Esophagus muscularis mucosa (tissue), 4 donors: Measurements from ENCODE around the gene CHCHD1. TPM values are rescaled to one million over a fixed set of nuclear protein-coding genes. Genes with fewer than 3 reads are reported as not detected.
A peak's percentile ranks its signal among the peaks of the same experiment; 100 is the strongest.

Source experiments
- DNase-seq: peaks from one replicate; pipeline ENCODE4 v3.0.0-alpha.2; 2017; ENCODE audit errors: extremely low spot score
- H3K27ac ChIP-seq, 4 donors: fragments of 200-600 bp; sonication (generic); replicated peaks in 1 of 4; 1 replicate in 3 of 4; 2 replicates in 1 of 4; pipeline ENCODE4 v1.5.1; 2016 to 2019; ENCODE audit warnings: mild to moderate bottlenecking in 1 of 4
- H3K27me3 ChIP-seq, 4 donors: fragments of 200-600 bp; sonication (generic); one replicate each; pipeline versions ENCODE4 v1.5.1 to v1.6.0; 2016 to 2019
- H3K36me3 ChIP-seq, 4 donors: fragments of 200-600 bp; sonication (generic); one replicate each; pipeline ENCODE4 v1.5.1; 2016 to 2019
- H3K4me1 ChIP-seq, 4 donors: fragments of 200-600 bp; sonication (generic); one replicate each; pipeline ENCODE4 v1.5.1; 2016 to 2019
- H3K4me3 ChIP-seq, 4 donors: fragments of 200-600 bp; sonication (generic); 1 replicate in 2 of 4; 2 replicates in 2 of 4; pipeline ENCODE4 v1.5.1; 2016 to 2019; ENCODE audit warnings: mild to moderate bottlenecking in 4 of 4, moderate library complexity in 1 of 4
- H3K9me3 ChIP-seq, 4 donors: fragments of 200-600 bp; sonication (generic); 1 replicate in 3 of 4; 2 replicates in 1 of 4; pipeline ENCODE4 v1.5.1; 2016 to 2019
- CTCF ChIP-seq, 3 experiments: fragments of 200-600 bp in 2 of 3; fragments of 450-650 bp in 1 of 3; sonication (generic) in 2 of 3; IDR thresholded peaks; one replicate each; pipeline ENCODE4 v1.5.1; 2017 to 2019; ENCODE audit warnings: antibody characterized with exemption in 3 of 3, mild to moderate bottlenecking in 2 of 3, moderate library complexity in 1 of 3
- EP300 ChIP-seq: sonication (generic); formaldehyde crosslinking; IDR thresholded peaks from one replicate; pipeline ENCODE4 v1.6.1; 2017; ENCODE audit warnings: antibody characterized with exemption
- POLR2A ChIP-seq: fragments of 450-650 bp; IDR thresholded peaks from one replicate; pipeline ENCODE4 v1.6.1; 2017; ENCODE audit warnings: antibody characterized with exemption, moderate library complexity, mild to moderate bottlenecking, low read depth
- POLR2AphosphoS5 ChIP-seq, 2 donors: sonication (generic); formaldehyde crosslinking; IDR thresholded peaks; one replicate each; pipeline ENCODE4 v1.6.1; 2017; ENCODE audit warnings: antibody characterized with exemption in 2 of 2
- WGBS: methylation state at CpG from one replicate; pipeline ENCODE4 v1.1.5; 2018; 5-methylcytosine and 5-hydroxymethylcytosine counted together
- intact Hi-C: fragments of 100-400 bp; cut with DNase I; formaldehyde crosslinking; loops from one replicate; pipeline ENCODE4 v1.15.1; 2023
- total RNA-seq, 4 donors: library from RNA; depleted of rRNA; stranded (reverse); fragments of >200 nt; gene quantifications; one replicate each; pipeline versions ENCODE4 v1.1.0 to v1.2.1, GENCODE V29; 2016

The CHCHD1 gene
- total RNA-seq, 4 donors from 2014 or later = 14.9 to 32.0 (median 25.6) TPM

DNA sequence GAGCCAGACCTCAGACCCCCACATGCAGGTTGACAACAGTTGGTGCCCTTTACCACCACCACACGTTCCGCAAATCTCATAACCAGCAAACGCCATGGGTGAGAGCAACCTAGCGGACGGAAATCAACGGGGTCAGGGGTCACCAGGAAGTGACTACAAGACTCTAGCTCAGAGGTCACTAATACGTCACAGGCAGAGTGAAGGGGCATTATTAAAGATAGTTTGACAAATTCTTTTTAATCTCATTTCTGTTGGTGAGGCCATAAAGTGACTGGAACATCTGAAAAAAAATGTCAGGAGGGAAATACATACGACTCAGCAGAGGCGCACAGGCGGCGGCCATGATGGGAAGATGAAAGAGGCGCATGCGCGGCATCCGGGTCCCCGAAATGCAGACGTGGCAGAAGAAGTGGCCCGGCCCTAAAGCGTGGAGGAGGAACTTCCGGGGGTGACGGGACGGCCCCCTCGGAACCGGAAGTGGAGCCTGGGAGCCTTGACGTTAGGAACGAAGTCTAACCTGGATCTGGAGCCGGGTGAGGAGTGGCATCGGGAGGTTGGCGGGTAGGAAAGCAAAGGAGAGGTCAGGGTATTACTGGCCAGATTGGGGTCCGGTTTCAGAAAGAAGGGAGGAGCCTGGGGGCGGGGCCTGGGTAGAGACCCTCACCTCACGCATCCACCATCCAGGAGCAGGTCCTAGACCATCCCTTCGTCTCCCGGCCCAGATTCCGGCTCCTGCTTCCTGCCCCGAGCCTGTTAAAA is 37.8 kb upstream of the CHCHD1 start, which contains the start of gene SEC24C:
TSS of gene SEC24C (plus strand) at position 468 of the 759 bp plus-strand sequence. CDS start 2,461 bp downstream, outside the sequence.
- under 1% methylated on average over 36 of the region's 36 CpGs for WGBS
- intact Hi-C loops = loop anchor here (5.0 kb wide), 1 partner anchor 43 kb away; the partner anchor contains the start of gene ZSWIM8
- Histone ChIP-seq H3K27ac (peak within 1 kb of the TSS; percentile 88 to 90 (median 89)), H3K4me3 (peak within 1 kb of the TSS; percentile 78 to 96 (median 92)), H3K9me3 (no peaks in the 10 kb centered on the region), H3K27me3 (no peaks in the 10 kb centered on the region), H3K36me3 (peaks cover 19 to 40% (median 27%) of the 10 kb centered on the region in 4 donors), H3K4me1 (peaks cover 36 to 64% (median 48%) of the 10 kb centered on the region in 4 donors)
- peak; percentile 99 for DNase-seq
- TF ChIP-seq POLR2A (peak; percentile 6), POLR2AphosphoS5 (IDR thresholded peaks at IDR 0.05) (peak; percentile 92 to 96), EP300 (no peak)

GRCh38 chr10:73744664-73744975 is 37.2 kb upstream of the CHCHD1 start:
- peak; percentile 92 for DNase-seq
- H3K27ac ChIP-seq = peak overlapping the region; percentile 88 to 90 (median 89)
- TF ChIP-seq POLR2AphosphoS5 (IDR thresholded peaks at IDR 0.05) = no peak
- TF ChIP-seq CTCF (IDR thresholded peaks at IDR 0.05) = no peak
- intact Hi-C loops = loop anchor here (5.0 kb wide), 1 partner anchor 43 kb away; the partner anchor contains the start of gene ZSWIM8
- peak overlapping the region; percentile 78 to 96 (median 92) for H3K4me3 ChIP-seq
- H3K4me1 ChIP-seq = peaks cover 36 to 69% (median 53%) of the 10 kb centered on the region in 4 donors
- H3K27me3 ChIP-seq = no peaks in the 10 kb centered on the region
- WGBS = 1% methylated on average over 10 of the region's 10 CpGs
- H3K36me3 ChIP-seq = peaks cover 20 to 40% (median 32%) of the 10 kb centered on the region in 4 donors
- no peaks in the 10 kb centered on the region for H3K9me3 ChIP-seq

DNA sequence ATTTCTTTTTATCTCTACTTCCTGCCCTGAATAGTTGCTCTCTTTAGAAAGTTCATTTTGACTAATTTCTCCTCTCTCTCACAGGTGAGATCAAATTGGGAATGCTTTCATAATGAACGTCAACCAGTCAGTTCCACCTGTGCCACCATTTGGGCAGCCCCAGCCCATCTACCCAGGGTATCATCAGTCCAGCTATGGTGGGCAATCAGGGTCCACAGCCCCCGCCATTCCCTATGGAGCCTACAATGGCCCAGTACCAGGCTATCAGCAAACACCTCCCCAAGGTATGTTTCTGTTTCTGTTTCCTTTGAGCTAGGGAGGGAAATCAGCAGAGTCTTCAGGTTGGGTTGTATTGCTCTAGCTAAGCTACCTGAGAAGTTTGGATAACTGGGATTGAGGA is 35.1 kb upstream of the CHCHD1 start:
- DNase-seq = no peak
- Histone ChIP-seq H3K9me3 (no peaks in the 10 kb centered on the region), H3K36me3 (peaks cover 26 to 51% (median 51%) of the 10 kb centered on the region in 4 donors), H3K4me3 (no peak overlapping the region), H3K27me3 (no peaks in the 10 kb centered on the region), H3K4me1 (peaks cover 41 to 81% (median 61%) of the 10 kb centered on the region in 4 donors), H3K27ac (no peak overlapping the region)
- 83% methylated on average over 2 of the region's 2 CpGs for WGBS
- intact Hi-C loops = loop anchor here (2.0 kb wide), 1 partner anchor 20 kb away; no protein-coding TSS in a partner anchor
- no peak for TF ChIP-seq POLR2AphosphoS5 (IDR thresholded peaks at IDR 0.05)
- no peak for TF ChIP-seq EP300
- no peak for TF ChIP-seq CTCF (IDR thresholded peaks at IDR 0.05)
- no peak for TF ChIP-seq POLR2A

DNA sequence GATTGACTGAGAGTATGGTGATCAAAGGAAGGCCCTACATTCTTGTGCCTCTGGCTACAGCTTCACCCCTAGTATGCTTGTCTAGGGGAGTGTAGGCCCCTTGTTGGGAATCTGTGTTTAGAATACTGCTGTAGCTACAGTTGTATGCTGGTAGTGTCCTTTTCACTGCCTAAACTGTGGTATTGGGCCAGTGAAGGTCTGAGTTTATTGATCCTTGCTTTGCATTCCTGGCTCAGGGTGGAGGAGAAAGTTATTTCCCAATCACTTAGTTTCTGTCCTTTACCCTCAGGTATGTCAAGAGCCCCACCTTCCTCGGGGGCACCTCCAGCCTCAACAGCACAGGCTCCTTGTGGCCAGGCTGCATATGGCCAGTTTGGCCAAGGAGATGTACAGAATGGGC is 31.0 kb upstream of the CHCHD1 start:
- Histone ChIP-seq H3K9me3 (no peaks in the 10 kb centered on the region), H3K4me3 (no peak overlapping the region), H3K36me3 (peaks cover 50 to 92% (median 90%) of the 10 kb centered on the region in 4 donors), H3K4me1 (peaks cover 15 to 48% (median 36%) of the 10 kb centered on the region in 4 donors), H3K27me3 (no peaks in the 10 kb centered on the region), H3K27ac (no peak overlapping the region)
- TF ChIP-seq POLR2A = no peak
- TF ChIP-seq POLR2AphosphoS5 (IDR thresholded peaks at IDR 0.05) = no peak
- TF ChIP-seq CTCF (IDR thresholded peaks at IDR 0.05) = no peak
- TF ChIP-seq EP300 = no peak
- intact Hi-C loops = no loop called here
- WGBS = 100% methylated on average over 1 of the region's 1 CpG
- no peak for DNase-seq

GRCh38 chr10:73756183-73756582 is 25.7 kb upstream of the CHCHD1 start:
- no peaks in the 10 kb centered on the region for H3K27me3 ChIP-seq
- H3K4me3 ChIP-seq = no peak overlapping the region
- intact Hi-C loops = no loop called here
- H3K4me1 ChIP-seq = peaks cover 0 to 4% (median 2%) of the 10 kb centered on the region in 4 donors
- no peak overlapping the region for H3K27ac ChIP-seq
- peaks cover 48 to 86% (median 80%) of the 10 kb centered on the region in 4 donors for H3K36me3 ChIP-seq
- no peak for TF ChIP-seq EP300
- no peak for TF ChIP-seq CTCF (IDR thresholded peaks at IDR 0.05)
- TF ChIP-seq POLR2A = no peak
- no peak for TF ChIP-seq POLR2AphosphoS5 (IDR thresholded peaks at IDR 0.05)
- no peak for DNase-seq
- H3K9me3 ChIP-seq = no peaks in the 10 kb centered on the region
- 84% methylated on average over 1 of the region's 1 CpG for WGBS
